Endothelial cell (in vitro differentiated cells): Measurements from ENCODE around the gene STAMBP. TPM values are rescaled to one million over a fixed set of nuclear protein-coding genes. Genes with fewer than 3 reads are reported as not detected.

Experiments
- DNase-seq: peaks from one replicate; pipeline ENCODE4 v3.0.0; 2021; ENCODE audit warnings: low spot score
- H3K27ac Mint-ChIP-seq: one replicate; pipeline ENCODE4 v1.8.0; 2021; ENCODE audit warnings: mixed read lengths, inconsistent platforms; ENCODE audit not compliant: unreplicated experiment
- H3K27me3 Mint-ChIP-seq: one replicate; pipeline ENCODE4 v1.8.0; 2021; ENCODE audit warnings: mild to moderate bottlenecking, moderate library complexity, mixed read lengths, inconsistent platforms; ENCODE audit not compliant: unreplicated experiment
- H3K36me3 Mint-ChIP-seq: one replicate; pipeline ENCODE4 v1.8.0; 2021; ENCODE audit warnings: mild to moderate bottlenecking, low read depth, mixed read lengths, inconsistent platforms; ENCODE audit not compliant: unreplicated experiment
- H3K4me1 Mint-ChIP-seq: one replicate; pipeline ENCODE4 v1.8.0; 2021; ENCODE audit warnings: mild to moderate bottlenecking, mixed read lengths, inconsistent platforms; ENCODE audit not compliant: unreplicated experiment
- H3K4me3 Mint-ChIP-seq: one replicate; pipeline ENCODE4 v1.8.0; 2021; ENCODE audit warnings: mild to moderate bottlenecking, mixed read lengths, inconsistent platforms; ENCODE audit not compliant: unreplicated experiment
- H3K9me3 Mint-ChIP-seq: one replicate; pipeline ENCODE4 v1.8.0; 2021; ENCODE audit warnings: mixed read lengths, inconsistent platforms; ENCODE audit not compliant: unreplicated experiment
- total RNA-seq: library from RNA; stranded (reverse); fragmentation: NEBNext Ultra II Directional; extraction: Animal tissue kit (Norgen Biotek cat#: 25700); gene quantifications from one replicate; pipeline ENCODE4 v1.2.1, GENCODE V29; 2021; ENCODE audit not compliant: unreplicated experiment
- TF ChIP-seq, protein P1 (sequence below): fragments of 200-600 bp; sonication (generic); IDR thresholded peaks from one replicate; pipeline ENCODE4 v1.5.0; 2021; ENCODE audit warnings: antibody characterized with exemption; ENCODE audit not compliant: unreplicated experiment

Gene STAMBP
- total RNA-seq, 1 donor from 2014 or later = 29.2 TPM

GRCh38 chr2:73915437-73915993, 86.8 kb downstream of the STAMBP start:
- H3K27ac Mint-ChIP-seq = no peak overlapping the region
- H3K4me1 Mint-ChIP-seq = peaks cover 6% of the 10 kb centered on the region
- H3K4me3 Mint-ChIP-seq = no peak overlapping the region
- DNase-seq = no peak
- peaks cover 4% of the 10 kb centered on the region for H3K27me3 Mint-ChIP-seq
- no peaks in the 10 kb centered on the region for H3K36me3 Mint-ChIP-seq
- TF ChIP-seq, protein P1, sequence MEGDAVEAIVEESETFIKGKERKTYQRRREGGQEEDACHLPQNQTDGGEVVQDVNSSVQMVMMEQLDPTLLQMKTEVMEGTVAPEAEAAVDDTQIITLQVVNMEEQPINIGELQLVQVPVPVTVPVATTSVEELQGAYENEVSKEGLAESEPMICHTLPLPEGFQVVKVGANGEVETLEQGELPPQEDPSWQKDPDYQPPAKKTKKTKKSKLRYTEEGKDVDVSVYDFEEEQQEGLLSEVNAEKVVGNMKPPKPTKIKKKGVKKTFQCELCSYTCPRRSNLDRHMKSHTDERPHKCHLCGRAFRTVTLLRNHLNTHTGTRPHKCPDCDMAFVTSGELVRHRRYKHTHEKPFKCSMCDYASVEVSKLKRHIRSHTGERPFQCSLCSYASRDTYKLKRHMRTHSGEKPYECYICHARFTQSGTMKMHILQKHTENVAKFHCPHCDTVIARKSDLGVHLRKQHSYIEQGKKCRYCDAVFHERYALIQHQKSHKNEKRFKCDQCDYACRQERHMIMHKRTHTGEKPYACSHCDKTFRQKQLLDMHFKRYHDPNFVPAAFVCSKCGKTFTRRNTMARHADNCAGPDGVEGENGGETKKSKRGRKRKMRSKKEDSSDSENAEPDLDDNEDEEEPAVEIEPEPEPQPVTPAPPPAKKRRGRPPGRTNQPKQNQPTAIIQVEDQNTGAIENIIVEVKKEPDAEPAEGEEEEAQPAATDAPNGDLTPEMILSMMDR = no peak
- H3K9me3 Mint-ChIP-seq = no peaks in the 10 kb centered on the region

- H3K9me3 Mint-ChIP-seq = no peaks in the 10 kb centered on the region
- peaks cover 4% of the 10 kb centered on the region for H3K27me3 Mint-ChIP-seq
- no peaks in the 10 kb centered on the region for H3K36me3 Mint-ChIP-seq
- no peak for DNase-seq
- H3K4me3 Mint-ChIP-seq = no peak overlapping the region
- H3K4me1 Mint-ChIP-seq = peaks cover 12% of the 10 kb centered on the region
- H3K27ac Mint-ChIP-seq = no peak overlapping the region
- TF ChIP-seq, protein P1 = no peak
Measured at GRCh38 chr2:73916666-73917065, 87.9 kb downstream of the STAMBP start.

GRCh38 chr2:73917296-73917695, 88.5 kb downstream of the STAMBP start:
- TF ChIP-seq, protein P1 = no peak
- Mint-ChIP-seq H3K9me3 (no peaks in the 10 kb centered on the region), H3K4me1 (peaks cover 12% of the 10 kb centered on the region), H3K36me3 (no peaks in the 10 kb centered on the region), H3K27ac (no peak overlapping the region), H3K27me3 (peaks cover 5% of the 10 kb centered on the region), H3K4me3 (no peak overlapping the region)
- no peak for DNase-seq

GRCh38 chr2:73917696-73918207, 89.0 kb downstream of the STAMBP start:
- H3K36me3 Mint-ChIP-seq = no peaks in the 10 kb centered on the region
- no peaks in the 10 kb centered on the region for H3K9me3 Mint-ChIP-seq
- DNase-seq = no peak
- no peak overlapping the region for H3K27ac Mint-ChIP-seq
- TF ChIP-seq, protein P1 = no peak
- H3K27me3 Mint-ChIP-seq = peaks cover 5% of the 10 kb centered on the region
- H3K4me3 Mint-ChIP-seq = no peak overlapping the region
- peaks cover 12% of the 10 kb centered on the region for H3K4me1 Mint-ChIP-seq

DNA sequence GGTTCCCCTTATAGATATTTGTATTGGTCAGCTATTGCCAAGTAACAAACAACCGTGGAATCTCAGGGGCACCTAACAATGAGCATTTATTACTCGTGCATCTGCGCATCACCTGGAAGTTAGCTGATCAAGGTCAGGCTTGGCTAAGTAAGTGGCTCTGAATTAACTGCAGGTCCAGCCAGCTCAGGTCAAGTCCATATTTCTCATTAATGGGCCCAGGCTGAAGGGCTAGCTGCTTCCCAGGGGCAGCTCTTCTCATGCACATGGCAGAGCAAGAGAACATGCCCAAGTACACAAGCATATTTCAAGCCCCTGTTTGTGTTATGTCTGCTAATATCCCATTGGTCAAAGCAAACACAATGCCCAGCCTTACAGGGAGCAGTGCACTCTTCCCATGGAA, 90.1 kb downstream of the STAMBP start:
- Mint-ChIP-seq H3K27ac (no peak overlapping the region), H3K9me3 (no peaks in the 10 kb centered on the region), H3K4me3 (no peak overlapping the region), H3K4me1 (peaks cover 12% of the 10 kb centered on the region), H3K27me3 (peaks cover 5% of the 10 kb centered on the region), H3K36me3 (no peaks in the 10 kb centered on the region)
- TF ChIP-seq, protein P1 = no peak
- DNase-seq = no peak
